Left ventricle myocardium inferior (tissue), 1 donor: ENCODE measurements around the gene ALOX12. TPM values are rescaled to one million over a fixed set of nuclear protein-coding genes. Genes with fewer than 3 reads are reported as not detected.

Experiments
- DNase-seq: peaks from one replicate; pipeline ENCODE4 v3.0.0-alpha.2; 2020
- H3K27ac ChIP-seq: fragments of 200-600 bp; replicated peaks from 2 replicates; pipeline ENCODE4 v1.8.0; 2021
- H3K27me3 ChIP-seq: fragments of 200-600 bp; 2 replicates; pipeline ENCODE4 v1.8.0; 2021; ENCODE audit warnings: low read depth
- H3K36me3 ChIP-seq: fragments of 200-600 bp; 2 replicates; pipeline ENCODE4 v1.8.0; 2021
- H3K4me1 ChIP-seq: fragments of 200-600 bp; 2 replicates; pipeline ENCODE4 v1.8.0; 2021
- H3K4me3 ChIP-seq: fragments of 200-600 bp; 2 replicates; pipeline ENCODE4 v1.8.0; 2021; ENCODE audit warnings: mild to moderate bottlenecking, moderate library complexity
- H3K9me3 ChIP-seq: fragments of 200-600 bp; replicated peaks from 2 replicates; pipeline ENCODE4 v1.8.0; 2021
- intact Hi-C: fragments of 100-400 bp; cut with micrococcal nuclease; formaldehyde crosslinking; loops from one replicate; pipeline ENCODE4 v1.11.0; 2022
- total RNA-seq: library from RNA; stranded (reverse); fragmentation: NEBNext Ultra II Directional; extraction: Animal tissue kit (Norgen Biotek cat#: 25700); gene quantifications from one replicate; pipeline ENCODE4 v1.2.1, GENCODE V29; 2021
- TF ChIP-seq, protein P1 (sequence below): fragments of 200-600 bp; IDR thresholded peaks from 2 replicates; pipeline ENCODE4 v1.8.0; 2021; ENCODE audit warnings: antibody characterized with exemption, mild to moderate bottlenecking, borderline replicate concordance
- donor health status: DM: no; HTN: yes; CAD: no; lungs with severe emphysema.

ALOX12 gene
- total RNA-seq, 1 donor from 2014 or later, result not detected

GRCh38 chr17:7041607-7042500, 46.0 kb downstream of the ALOX12 start:
- TF ChIP-seq, protein P1, sequence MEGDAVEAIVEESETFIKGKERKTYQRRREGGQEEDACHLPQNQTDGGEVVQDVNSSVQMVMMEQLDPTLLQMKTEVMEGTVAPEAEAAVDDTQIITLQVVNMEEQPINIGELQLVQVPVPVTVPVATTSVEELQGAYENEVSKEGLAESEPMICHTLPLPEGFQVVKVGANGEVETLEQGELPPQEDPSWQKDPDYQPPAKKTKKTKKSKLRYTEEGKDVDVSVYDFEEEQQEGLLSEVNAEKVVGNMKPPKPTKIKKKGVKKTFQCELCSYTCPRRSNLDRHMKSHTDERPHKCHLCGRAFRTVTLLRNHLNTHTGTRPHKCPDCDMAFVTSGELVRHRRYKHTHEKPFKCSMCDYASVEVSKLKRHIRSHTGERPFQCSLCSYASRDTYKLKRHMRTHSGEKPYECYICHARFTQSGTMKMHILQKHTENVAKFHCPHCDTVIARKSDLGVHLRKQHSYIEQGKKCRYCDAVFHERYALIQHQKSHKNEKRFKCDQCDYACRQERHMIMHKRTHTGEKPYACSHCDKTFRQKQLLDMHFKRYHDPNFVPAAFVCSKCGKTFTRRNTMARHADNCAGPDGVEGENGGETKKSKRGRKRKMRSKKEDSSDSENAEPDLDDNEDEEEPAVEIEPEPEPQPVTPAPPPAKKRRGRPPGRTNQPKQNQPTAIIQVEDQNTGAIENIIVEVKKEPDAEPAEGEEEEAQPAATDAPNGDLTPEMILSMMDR, result no peak
- no peak for DNase-seq
- H3K27ac ChIP-seq, result peak overlapping the region; percentile 75
- peaks cover 41% of the 10 kb centered on the region for H3K27me3 ChIP-seq
- H3K4me1 ChIP-seq, result peaks cover 44% of the 10 kb centered on the region
- no peaks in the 10 kb centered on the region for H3K36me3 ChIP-seq
- intact Hi-C loops, result no loop called here
- H3K9me3 ChIP-seq, result no peaks in the 10 kb centered on the region
- H3K4me3 ChIP-seq, result peak overlapping the region; percentile 71

- H3K4me1 ChIP-seq, result peaks cover 49% of the 10 kb centered on the region
- peak overlapping the region; percentile 75 for H3K27ac ChIP-seq
- TF ChIP-seq, protein P1, result no peak
- H3K4me3 ChIP-seq, result peak overlapping the region; percentile 71
- intact Hi-C loops, result no loop called here
- no peaks in the 10 kb centered on the region for H3K9me3 ChIP-seq
- H3K36me3 ChIP-seq, result no peaks in the 10 kb centered on the region
- peaks cover 49% of the 10 kb centered on the region for H3K27me3 ChIP-seq
- no peak for DNase-seq
These were observed 46.8 kb downstream of the ALOX12 start for GRCh38 chr17:7042501-7043181.

DNA sequence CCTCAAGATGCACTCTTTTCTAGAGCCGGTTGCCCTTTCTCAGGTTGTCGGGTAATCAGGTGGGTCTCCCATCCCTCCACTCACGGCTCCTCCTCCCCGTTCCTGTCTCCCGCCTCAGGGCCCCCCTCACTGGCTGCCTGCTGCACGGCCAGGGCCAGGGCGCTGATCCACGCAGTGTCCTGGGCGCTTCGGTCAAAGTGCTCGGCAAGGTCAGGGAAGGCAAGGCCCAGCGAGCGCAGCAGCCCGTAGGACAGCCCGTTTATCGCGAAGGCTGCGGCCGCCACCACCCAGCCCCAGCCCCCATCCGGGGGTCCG, 47.3 kb downstream of the ALOX12 start:
- peaks cover 45% of the 10 kb centered on the region for H3K4me1 ChIP-seq
- peak overlapping the region; percentile 71 for H3K4me3 ChIP-seq
- H3K27ac ChIP-seq, result peak overlapping the region; percentile 75
- no peaks in the 10 kb centered on the region for H3K9me3 ChIP-seq
- intact Hi-C loops, result no loop called here
- DNase-seq, result no peak
- TF ChIP-seq, protein P1, result no peak
- no peaks in the 10 kb centered on the region for H3K36me3 ChIP-seq
- peaks cover 54% of the 10 kb centered on the region for H3K27me3 ChIP-seq

DNA sequence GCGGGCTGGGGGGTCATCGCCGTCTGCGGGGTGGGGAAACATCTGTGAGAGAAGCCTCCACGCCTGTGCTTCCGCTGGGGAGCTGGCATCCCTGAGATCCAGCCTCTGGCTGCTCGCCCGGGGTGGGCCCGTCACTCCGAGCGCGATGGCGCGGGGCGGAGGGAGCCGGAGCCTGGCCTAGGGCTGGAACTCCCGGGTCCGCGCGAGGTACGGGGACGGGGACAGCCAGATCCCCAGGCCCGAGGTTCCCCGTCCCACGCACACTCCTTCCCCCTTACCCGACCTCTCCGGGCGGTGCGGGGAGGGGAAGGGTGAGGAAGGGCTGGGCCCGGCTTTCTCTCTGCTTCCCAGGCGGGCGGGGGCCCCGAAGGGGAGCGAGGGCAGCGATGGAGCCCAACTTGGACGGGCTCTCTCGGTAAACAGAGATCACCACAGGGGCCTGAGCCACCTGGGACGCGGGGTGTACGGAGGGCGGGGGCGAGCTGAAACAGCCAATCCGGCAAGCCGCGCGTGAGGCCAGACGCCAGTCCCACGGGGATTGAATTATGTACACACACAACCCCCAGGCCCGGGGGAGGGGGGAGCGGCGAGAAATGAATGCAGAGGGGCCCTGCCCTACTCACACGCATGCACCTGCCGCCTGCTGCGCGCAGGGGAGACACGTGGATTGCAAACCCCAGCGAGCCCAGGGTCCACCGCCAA, 47.8 kb downstream of the ALOX12 start, which contains the start of gene SLC16A11:
SLC16A11 (minus strand) TSS at position 596 of the 702 bp plus-strand sequence; CDS start at position 17, 579 bp downstream.
- peaks cover 59% of the 10 kb centered on the region for H3K27me3 ChIP-seq
- peak within 1 kb of the TSS; percentile 75 for H3K27ac ChIP-seq
- H3K4me1 ChIP-seq, result peaks cover 45% of the 10 kb centered on the region
- peak within 1 kb of the TSS; percentile 71 for H3K4me3 ChIP-seq
- no peaks in the 10 kb centered on the region for H3K9me3 ChIP-seq
- no peaks in the 10 kb centered on the region for H3K36me3 ChIP-seq
- DNase-seq, result peak; percentile 47
- intact Hi-C loops, result no loop called here
- TF ChIP-seq, protein P1, result no peak

GRCh38 chr17:7045492-7046126, 49.8 kb downstream of the ALOX12 start:
- H3K27me3 ChIP-seq, result peaks cover 77% of the 10 kb centered on the region
- H3K4me3 ChIP-seq, result peak overlapping the region; percentile 48
- peaks cover 45% of the 10 kb centered on the region for H3K4me1 ChIP-seq
- no peak for DNase-seq
- no peaks in the 10 kb centered on the region for H3K9me3 ChIP-seq
- no peaks in the 10 kb centered on the region for H3K36me3 ChIP-seq
- H3K27ac ChIP-seq, result no peak overlapping the region
- intact Hi-C loops, result no loop called here
- TF ChIP-seq, protein P1, result peak; percentile 87
